ENCODE results near the gene CD109.

DNA sequence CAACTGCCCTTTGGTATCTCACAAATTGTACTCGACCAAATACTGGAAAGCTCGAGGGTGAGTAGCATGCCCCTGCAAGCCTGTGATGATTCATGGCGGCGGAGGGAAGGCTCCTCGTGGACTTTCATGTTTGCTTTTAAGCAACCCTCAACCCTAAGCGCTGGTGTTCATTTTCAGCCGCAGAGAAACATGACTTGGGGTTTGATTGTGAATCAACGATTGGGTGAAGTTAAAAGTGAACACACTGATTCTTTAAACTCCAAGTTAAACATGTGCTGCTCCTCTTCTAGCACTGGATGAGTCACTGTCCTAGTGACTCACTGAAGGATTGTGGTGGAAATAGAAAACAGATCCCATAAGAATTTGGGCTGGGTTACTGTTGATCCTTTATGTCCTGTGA lies 8.3 kb downstream of the CD109 start:
- TF ChIP-seq CTCF (IDR thresholded peaks at IDR 0.05), result no peak
- TF ChIP-seq POLR2A (IDR thresholded peaks at IDR 0.05), result no peak
